SHP77 (cell line): ENCODE measurements around the gene TPM4.

ENCODE experiments used
- DNase-seq, 2 experiments: peaks; one replicate each; lab custom pipeline; 2025; lab: John Stamatoyannopoulos, UW

TPM4 gene

DNA sequence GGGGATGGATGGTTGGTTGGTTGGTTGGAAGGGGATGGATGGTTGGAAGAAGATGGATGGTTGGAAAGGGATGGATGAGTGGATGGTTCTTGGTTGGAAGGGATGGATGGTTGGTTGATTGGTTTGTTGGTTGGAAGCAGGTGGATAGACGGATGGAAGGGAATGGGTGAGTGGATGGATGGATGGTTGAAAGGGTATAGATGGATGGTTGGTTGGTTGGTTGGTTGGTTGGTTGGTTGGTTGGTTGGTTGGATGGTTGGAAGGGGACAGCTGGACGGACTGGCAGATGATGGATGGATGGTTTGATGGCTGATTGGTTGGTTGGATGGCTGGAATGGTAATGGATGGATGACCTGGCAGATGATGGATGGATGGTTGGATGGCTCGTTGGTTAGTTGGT lies 55.4 kb downstream of the TPM4 start:
- no peak for DNase-seq

DNA sequence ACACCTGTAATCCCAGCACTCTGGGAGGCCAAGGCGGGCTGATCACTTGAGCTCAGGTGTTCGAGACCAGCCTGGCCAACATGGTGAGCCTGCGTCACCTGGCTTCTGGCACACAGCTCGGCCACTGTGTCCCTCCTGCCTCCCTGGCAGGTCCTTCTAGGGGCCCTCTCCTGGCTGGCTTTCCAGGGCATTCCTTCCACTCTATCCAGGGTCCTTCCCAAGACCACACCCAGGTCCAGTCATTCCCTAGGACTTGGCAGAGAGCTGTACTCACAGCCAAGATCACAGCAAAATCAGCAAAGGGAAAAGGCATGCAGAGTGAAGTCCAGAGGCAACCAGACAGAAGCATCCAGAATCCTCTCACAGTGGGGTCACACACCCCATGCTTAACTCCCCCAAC lies 57.5 kb downstream of the TPM4 start:
- DNase-seq, result no peak

DNA sequence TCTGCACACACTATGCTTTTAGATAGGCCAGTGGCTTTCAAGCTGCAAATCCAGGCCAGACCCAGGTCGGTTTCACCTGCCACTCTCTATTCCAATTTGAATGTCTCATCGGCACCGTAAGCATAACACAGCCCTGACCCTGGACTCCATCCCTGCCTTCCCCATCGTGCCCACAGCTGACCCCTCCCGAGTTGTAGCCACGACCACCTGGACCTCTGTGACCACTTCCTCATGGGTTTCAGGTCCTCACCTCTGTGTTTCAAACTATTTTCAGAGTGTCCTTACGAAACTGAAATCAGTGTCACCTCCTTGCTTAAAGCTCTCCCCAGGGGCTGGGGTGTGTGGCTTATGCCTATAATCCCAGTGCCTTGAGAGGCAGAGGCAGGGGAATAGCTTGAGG lies 58.2 kb downstream of the TPM4 start:
- DNase-seq, result no peak

DNA sequence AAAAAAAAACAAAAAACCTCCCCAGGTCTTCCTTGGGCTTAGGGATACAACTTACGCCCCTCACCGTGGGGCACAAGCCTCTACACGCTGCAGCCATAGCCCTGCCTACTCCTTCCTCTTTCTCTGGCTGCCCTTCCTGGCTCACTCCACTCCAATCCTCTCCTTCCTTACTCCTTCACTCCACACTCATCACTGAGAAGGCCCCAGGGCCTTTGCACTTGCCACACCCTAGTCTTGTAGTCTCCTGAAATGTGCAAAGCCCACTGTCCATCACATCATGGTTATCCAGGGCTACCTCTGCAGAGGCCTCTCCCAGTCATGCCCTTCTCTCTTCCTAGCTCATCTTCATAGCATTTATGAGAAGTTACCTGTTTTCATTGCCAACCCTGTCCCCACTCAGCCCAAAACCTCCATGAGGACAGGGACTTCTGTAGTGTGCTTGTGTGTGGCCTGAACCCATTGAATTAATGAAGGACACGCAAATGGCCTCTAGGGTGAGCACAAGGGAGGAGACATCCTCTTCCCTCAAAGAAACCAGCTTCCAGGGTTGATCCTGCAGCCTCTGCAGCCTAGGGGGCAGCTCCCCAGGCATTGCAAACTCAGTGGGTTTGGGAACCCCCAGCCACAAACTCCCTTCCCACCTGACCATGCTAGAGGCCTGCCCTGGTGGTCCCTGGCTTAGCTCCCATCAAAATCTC lies 59.3 kb downstream of the TPM4 start:
- no peak for DNase-seq

- DNase-seq, result peak; percentile 20 to 58
These were observed 60.1 kb downstream of the TPM4 start for GRCh38 chr19:16136185-16136999.

DNA sequence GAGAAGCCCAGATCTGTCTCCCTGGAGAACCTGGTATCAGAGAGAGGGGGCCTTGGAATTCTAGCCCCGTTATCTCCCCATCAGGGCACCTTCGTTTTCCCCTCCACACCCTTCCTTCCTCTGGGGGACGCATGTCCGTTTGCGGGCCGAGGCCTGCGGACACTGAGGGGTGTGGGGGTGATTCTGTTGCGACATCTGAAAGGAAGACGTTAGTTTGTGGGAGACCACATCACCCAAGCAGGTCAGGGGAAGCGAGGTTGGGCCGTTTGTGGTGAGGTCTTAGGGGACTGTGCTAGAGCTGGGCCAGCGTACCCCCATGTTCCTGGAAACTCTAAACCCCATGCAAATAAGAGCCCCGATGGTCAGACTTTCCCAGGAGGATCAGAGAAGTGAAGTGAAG lies 63.5 kb downstream of the TPM4 start:
- DNase-seq, result no peak

- DNase-seq, result no peak
These were observed 64.7 kb downstream of the TPM4 start for GRCh38 chr19:16141043-16141442.

GRCh38 chr19:16142032-16142580 lies 65.8 kb downstream of the TPM4 start:
- no peak for DNase-seq

DNA sequence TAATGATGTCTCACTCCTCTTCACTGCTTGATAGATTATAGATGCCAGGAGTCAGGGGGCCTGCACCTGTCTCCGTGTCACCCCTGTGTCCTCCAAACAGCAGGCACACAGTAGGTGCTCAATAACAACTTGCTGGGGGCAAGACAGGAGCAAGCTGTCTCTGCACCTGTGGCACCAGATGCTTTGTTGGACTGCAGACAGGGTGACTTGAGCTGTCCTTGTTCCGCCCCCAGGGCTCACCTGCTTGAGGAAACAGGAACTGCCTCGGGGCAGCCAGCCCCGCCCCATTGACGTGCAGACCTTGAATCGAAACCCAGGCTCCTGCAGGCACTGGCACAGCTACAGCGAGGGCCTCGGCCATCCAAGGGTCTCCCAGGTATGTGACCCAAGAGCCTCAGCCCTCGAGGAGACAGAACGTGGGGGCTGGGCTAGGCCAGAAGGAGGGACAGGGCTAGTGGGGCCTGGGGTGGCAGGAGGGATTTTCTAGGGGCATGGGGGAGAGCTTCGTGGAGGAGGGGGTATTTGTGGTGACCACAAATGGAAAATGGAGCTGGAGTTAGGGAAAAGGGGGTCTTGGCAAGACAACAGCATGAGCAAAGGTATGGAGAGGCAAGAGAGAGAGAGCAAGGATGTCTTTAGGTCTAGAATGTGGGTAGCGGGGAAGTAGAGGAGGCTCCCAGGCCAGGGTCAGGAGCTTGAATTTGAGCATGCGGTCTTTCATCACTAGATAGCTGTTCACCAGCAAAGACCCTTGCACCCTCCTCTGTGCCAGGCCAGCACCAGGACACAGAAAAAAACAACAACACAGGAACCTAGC lies 67.3 kb downstream of the TPM4 start, which contains the start of gene HSH2D:
HSH2D (plus strand) TSS at position 287 of the 817 bp plus-strand sequence. CDS start 5,066 bp downstream, outside the sequence.
- DNase-seq, result peak; percentile 49 to 73

DNA sequence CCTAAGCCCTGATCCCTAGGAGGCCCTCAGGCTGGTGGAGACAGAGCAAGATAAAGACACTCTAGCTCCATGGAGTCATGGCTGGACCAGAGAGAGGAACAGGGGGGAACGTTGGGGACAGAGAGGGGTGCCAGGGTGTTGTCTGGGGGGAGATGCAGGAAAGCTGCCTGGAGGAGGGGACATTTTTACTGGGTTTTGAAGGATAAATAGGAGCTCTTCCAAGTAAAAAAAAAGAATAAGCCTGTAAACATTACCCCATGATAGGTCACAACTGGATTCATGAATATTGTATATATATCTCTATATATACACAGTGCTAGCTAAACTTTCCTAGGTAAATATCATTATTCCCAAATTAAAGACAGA lies 67.9 kb downstream of the TPM4 start:
- DNase-seq, result no peak

- DNase-seq, result no peak
These were observed 69.8 kb downstream of the TPM4 start for GRCh38 chr19:16146112-16146511.

DNA sequence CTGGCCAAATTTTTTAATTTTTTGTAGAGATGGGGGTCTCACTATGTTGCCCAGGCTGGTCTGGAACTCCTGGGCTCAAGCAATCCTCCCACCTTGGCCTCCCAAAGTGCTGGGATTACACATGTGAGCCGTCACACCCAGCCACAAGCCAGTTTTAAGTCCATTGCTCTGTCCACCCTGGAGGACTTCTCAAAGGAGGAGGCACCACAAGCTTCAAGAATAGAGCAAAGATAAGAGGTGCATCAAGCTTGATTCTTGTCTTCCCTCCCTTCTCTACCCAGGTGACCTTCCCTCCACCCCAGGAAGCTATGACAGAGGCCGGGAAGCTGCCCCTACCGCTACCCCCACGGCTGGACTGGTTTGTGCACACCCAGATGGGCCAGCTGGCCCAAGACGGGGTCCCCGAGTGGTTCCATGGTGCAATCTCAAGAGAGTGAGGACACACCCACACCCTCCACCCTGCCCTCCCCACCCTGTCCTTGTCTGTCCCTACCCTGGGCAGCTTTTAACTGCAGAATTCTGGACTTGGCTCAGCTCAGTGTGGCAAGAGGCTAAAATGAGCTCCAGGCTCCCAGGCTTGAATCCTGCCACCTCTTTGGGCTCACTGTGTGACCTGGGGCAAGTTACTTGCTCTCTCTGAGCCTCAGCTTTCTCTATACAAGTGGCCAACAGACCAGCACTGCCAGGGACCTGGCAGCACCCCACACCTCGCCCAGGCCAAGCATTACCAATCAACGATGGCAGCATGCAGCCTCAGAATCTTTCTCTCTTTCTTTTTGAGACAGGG lies 72.3 kb downstream of the TPM4 start:
- no peak for DNase-seq
